Measurements from ENCODE around the gene ST7.
"Not testable (repeated sequence)": the region's sequence is repeated elsewhere in the genome, so short reads cannot be mapped to it uniquely, and the experiment has no call there.

Gene ST7

DNA sequence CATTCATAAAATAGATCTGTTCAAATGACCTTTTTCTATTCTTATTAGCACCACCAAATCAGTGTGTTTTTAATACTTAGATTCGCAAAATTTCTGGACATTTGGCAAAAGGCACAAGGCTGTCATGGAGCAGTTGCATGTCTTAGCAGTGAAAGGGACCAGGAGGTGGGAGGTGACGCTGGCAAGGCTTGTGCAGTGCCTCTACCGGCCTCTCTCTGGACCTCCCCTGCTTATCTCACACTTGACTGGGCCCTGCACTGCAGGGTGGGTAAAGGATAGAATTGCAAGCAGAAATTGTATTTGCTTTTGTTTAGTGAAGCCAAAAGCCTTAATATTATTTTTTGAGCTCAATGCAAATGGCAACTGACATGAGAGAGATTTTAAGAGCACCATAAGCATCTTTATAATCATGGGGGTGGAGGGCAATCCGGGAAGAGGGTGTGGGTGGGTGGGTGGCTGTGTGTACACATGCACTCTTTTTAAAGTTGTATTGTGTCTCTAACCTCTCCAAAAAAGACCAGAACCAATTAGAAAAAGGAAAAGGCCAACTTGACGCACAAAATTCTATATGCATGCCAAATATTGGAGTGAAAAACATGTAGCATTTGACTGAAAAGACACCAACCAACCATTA, 263.3 kb downstream of the ST7 start:
- no peak for DNase-seq (ENCODE audit: low read depth in 1 of 2, low spot score in 1 of 2)

GRCh38 chr7:117217106-117218035, 264.1 kb downstream of the ST7 start:
- DNase-seq (ENCODE audit: low read depth in 1 of 2, low spot score in 1 of 2): no peak

- DNase-seq (ENCODE audit: low read depth in 1 of 2, low spot score in 1 of 2): no peak
These were observed 265.4 kb downstream of the ST7 start for GRCh38 chr7:117218700-117219099.

GRCh38 chr7:117219485-117219884, 266.2 kb downstream of the ST7 start:
- no peak for DNase-seq (ENCODE audit: low read depth in 1 of 2, low spot score in 1 of 2)

- DNase-seq (ENCODE audit: low read depth in 1 of 2, low spot score in 1 of 2): no peak
These were observed 267.5 kb downstream of the ST7 start for GRCh38 chr7:117220836-117221235.

GRCh38 chr7:117225536-117225935, 272.2 kb downstream of the ST7 start:
- no peak for DNase-seq (ENCODE audit: low read depth in 1 of 2, low spot score in 1 of 2)

- no peak for DNase-seq (ENCODE audit: low read depth in 1 of 2, low spot score in 1 of 2)
These were observed 273.8 kb downstream of the ST7 start for GRCh38 chr7:117227091-117227490.

GRCh38 chr7:117229350-117229749, 276.0 kb downstream of the ST7 start:
- DNase-seq (ENCODE audit: low read depth in 1 of 2, low spot score in 1 of 2): no peak

GRCh38 chr7:117230276-117231046, 277.2 kb downstream of the ST7 start:
- DNase-seq (ENCODE audit: low read depth in 1 of 2, low spot score in 1 of 2): no peak

GRCh38 chr7:117231047-117231359, 277.7 kb downstream of the ST7 start:
- DNase-seq (ENCODE audit: low read depth in 1 of 2, low spot score in 1 of 2): no peak

DNA sequence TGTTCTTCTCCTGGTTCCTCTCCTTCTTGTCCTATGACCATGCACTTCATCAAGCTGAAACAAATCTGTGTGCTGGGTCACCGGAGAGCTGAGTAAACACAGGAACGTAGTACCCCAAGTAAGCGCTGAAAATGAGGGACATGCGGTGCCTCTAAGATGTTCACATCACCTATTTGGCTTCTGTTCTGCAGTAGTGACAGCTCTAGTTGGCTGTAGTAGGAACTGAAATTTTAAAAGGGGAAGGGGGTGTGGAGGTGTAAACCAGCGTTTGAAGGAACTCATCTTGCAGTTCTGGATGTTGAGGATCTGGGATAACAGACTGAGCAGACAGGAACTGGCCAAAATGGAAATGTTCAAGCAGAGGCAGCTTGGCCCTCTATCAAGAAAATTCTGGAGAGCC, 284.3 kb downstream of the ST7 start:
- DNase-seq (ENCODE audit: low read depth in 1 of 2, low spot score in 1 of 2): no peak

- no peak for DNase-seq (ENCODE audit: low read depth in 1 of 2, low spot score in 1 of 2)
These were observed 285.2 kb downstream of the ST7 start for GRCh38 chr7:117238472-117238871.

DNA sequence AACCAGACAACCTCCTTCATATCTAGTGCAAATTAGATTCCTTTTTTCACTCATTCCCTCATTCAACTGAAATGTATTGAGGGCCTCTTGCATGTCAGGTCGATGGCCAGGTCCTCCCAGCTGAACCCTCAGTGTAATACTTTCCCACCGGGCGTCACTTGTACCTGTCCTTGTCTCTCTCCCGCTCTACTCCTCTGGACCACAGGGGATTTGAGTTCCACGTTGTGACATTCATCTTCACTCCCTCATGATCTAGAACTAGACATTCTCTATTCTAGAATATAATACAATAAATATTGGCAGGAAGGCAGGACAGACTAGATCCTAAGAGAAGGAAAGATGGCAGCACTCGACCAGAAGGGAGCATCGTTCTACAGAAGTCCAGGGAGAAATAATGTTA, 285.6 kb downstream of the ST7 start:
- DNase-seq (ENCODE audit: low read depth in 1 of 2, low spot score in 1 of 2): no peak

- DNase-seq (ENCODE audit: low read depth in 1 of 2, low spot score in 1 of 2): no peak
These were observed 287.8 kb downstream of the ST7 start for GRCh38 chr7:117241088-117241487.

GRCh38 chr7:117243390-117243789, 290.1 kb downstream of the ST7 start:
- DNase-seq (ENCODE audit: low read depth in 1 of 2, low spot score in 1 of 2): no peak

- not testable (repeated sequence) for DNase-seq (ENCODE audit: low read depth in 1 of 2, low spot score in 1 of 2)
These were observed 292.4 kb downstream of the ST7 start for GRCh38 chr7:117245703-117246102.

DNA sequence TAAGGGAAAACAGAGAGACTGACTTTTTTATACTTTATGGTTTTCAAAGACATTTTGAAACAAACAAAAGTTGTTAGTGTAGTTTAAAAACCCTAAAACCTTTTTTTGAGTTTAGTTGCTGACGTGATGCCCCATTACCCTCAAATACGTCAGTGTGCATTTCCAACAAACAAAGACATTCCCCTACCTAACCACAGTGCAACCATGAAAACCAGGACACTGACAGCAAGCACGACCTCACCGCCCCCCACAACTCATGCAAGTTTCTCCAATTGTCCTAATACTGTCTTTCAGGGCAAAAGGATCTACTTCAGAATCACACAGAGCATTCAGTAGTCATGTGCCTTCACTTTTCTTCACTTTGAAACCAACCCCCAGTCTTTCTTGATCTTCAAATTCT, 294.5 kb downstream of the ST7 start:
- no peak for DNase-seq (ENCODE audit: low read depth in 1 of 2, low spot score in 1 of 2)

GRCh38 chr7:117248829-117249228, 295.5 kb downstream of the ST7 start:
- no peak for DNase-seq (ENCODE audit: low read depth in 1 of 2, low spot score in 1 of 2)

DNA sequence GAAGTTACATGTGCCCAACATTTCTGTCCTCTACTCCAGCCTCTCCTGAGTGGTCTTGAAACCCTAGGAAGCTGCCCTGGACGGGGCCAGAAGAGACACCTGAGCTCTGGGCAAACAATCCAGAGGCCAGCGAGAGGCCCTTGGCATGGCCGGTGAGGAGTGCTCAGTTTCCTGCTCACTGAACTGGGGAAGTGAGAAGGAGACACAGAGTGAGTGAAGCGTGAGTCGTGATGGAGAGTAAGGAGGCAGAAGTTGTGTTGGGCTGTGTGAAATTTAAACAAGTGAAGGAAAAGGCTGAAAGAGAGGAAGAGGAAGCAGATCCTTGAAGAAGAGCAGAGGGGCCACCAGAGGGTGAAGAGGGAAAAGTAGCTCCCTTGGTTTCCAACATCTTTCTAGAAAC, 296.4 kb downstream of the ST7 start:
- DNase-seq (ENCODE audit: low read depth in 1 of 2, low spot score in 1 of 2): no peak

GRCh38 chr7:117250245-117250644, 296.9 kb downstream of the ST7 start:
- DNase-seq (ENCODE audit: low read depth in 1 of 2, low spot score in 1 of 2): no peak

GRCh38 chr7:117250801-117251200, 297.5 kb downstream of the ST7 start:
- no peak for DNase-seq (ENCODE audit: low read depth in 1 of 2, low spot score in 1 of 2)

DNA sequence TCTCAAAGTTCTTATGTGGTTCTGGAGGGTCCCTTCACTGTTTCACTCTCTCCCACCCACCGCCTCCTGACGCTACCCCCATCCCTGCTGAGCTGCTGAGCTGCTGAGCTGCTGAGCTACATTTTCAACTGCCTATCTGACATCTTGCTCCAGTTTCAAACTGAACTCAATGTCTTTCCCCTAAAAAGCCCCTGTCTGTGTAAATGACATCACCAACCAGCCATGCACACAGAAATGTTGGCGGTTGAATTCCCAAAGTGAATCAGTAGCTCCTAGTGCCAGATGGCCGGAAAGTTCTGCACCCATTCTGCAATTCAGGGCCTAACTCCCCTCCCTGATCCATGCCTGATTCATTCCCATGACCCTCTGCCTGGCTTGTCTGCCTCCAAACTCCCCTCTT, 298.4 kb downstream of the ST7 start:
- DNase-seq (ENCODE audit: low read depth in 1 of 2, low spot score in 1 of 2): no peak
